ENCODE results near the gene SECISBP2.

The SECISBP2 gene

GRCh38 chr9:89358985-89359384, 40.7 kb downstream of the SECISBP2 start:
- in situ Hi-C loops (cut with MboI; ENCODE audit: low pct_unique_long_range_greater_than_20kb, low sequenced_read_pairs, unreplicated experiment) = no loop called here
- no peak for DNase-seq (ENCODE audit: low spot score)
- no peak for TF ChIP-seq CTCF (IDR thresholded peaks at IDR 0.05; ENCODE audit: extremely low read depth, insufficient read depth, missing control alignments)

DNA sequence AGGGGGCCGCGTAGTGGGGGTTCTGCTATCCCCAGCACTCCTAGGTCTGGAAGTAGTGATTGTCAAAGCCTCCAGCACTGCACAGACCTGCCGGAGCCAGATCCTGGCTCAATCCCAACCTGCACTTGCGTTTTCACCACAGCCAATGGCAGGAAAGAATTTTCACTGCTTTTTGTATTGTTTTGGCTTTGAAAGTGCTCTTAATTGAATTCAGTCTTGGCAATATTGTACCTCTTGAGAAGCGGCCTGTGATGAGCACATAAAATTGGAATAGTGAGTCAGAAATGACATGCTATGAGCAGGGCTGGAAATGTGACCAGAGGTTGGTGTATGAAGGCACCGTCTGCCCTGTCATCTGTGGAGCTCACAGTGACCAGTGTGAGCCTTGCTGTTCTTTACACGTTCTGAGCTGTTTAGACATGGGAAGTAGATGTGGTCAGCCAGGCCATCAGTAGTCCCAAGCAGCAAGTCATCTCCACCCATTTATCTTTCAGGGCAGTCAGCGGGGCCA, 41.5 kb downstream of the SECISBP2 start:
- no peak for DNase-seq (ENCODE audit: low spot score)
- TF ChIP-seq CTCF (IDR thresholded peaks at IDR 0.05; ENCODE audit: extremely low read depth, insufficient read depth, missing control alignments) = no peak
- in situ Hi-C loops (cut with MboI; ENCODE audit: low pct_unique_long_range_greater_than_20kb, low sequenced_read_pairs, unreplicated experiment) = no loop called here

- no peak for TF ChIP-seq CTCF (IDR thresholded peaks at IDR 0.05; ENCODE audit: extremely low read depth, insufficient read depth, missing control alignments)
- DNase-seq (ENCODE audit: low spot score) = no peak
- in situ Hi-C loops (cut with MboI; ENCODE audit: low pct_unique_long_range_greater_than_20kb, low sequenced_read_pairs, unreplicated experiment) = no loop called here
Observed at GRCh38 chr9:89360465-89360864, 42.2 kb downstream of the SECISBP2 start.

GRCh38 chr9:89361031-89361430, 42.7 kb downstream of the SECISBP2 start:
- in situ Hi-C loops (cut with MboI; ENCODE audit: low pct_unique_long_range_greater_than_20kb, low sequenced_read_pairs, unreplicated experiment) = no loop called here
- DNase-seq (ENCODE audit: low spot score) = no peak
- TF ChIP-seq CTCF (IDR thresholded peaks at IDR 0.05; ENCODE audit: extremely low read depth, insufficient read depth, missing control alignments) = no peak

DNA sequence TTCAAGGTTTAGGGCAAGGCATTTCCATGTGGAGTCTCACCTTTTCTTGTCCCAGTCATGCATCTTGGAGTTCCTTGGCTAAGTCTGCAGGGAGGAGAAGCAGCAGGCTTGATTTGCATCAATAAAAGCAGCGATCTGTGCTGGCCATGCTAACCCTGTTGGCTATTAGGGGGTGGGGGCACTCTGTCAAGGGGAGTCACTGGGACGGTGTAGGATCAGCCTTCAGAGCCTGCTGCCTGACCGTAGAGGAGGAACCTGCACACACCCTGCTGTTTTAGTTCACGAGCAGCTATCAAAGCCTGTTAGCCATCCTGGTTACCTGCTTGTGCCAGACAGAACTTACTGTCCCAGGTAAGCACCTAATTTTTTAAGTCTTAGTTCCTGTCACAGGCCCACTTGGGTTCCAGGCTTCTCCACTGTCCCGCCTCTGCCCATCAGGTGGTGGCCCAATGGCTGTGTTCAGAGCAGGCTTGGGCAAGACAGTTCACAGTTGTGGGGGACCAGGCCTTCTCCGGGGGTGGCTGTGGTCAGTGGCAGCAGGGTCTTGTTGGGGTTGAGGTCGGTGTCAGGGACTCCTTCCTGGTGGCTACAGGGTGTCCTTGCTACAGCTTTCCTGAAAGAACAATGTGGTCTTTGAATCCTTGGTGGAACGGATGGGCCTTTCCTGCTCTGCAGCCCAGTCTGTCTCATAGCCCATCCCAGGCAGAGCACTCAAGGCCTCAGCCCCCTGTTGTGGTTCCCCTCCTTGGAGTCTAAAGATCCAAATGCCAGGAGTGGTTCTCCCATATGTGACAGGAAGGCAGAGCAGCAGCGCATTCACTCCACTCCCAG, 43.7 kb downstream of the SECISBP2 start:
- DNase-seq (ENCODE audit: low spot score) = no peak
- no peak for TF ChIP-seq CTCF (IDR thresholded peaks at IDR 0.05; ENCODE audit: extremely low read depth, insufficient read depth, missing control alignments)
- in situ Hi-C loops (cut with MboI; ENCODE audit: low pct_unique_long_range_greater_than_20kb, low sequenced_read_pairs, unreplicated experiment) = no loop called here

DNA sequence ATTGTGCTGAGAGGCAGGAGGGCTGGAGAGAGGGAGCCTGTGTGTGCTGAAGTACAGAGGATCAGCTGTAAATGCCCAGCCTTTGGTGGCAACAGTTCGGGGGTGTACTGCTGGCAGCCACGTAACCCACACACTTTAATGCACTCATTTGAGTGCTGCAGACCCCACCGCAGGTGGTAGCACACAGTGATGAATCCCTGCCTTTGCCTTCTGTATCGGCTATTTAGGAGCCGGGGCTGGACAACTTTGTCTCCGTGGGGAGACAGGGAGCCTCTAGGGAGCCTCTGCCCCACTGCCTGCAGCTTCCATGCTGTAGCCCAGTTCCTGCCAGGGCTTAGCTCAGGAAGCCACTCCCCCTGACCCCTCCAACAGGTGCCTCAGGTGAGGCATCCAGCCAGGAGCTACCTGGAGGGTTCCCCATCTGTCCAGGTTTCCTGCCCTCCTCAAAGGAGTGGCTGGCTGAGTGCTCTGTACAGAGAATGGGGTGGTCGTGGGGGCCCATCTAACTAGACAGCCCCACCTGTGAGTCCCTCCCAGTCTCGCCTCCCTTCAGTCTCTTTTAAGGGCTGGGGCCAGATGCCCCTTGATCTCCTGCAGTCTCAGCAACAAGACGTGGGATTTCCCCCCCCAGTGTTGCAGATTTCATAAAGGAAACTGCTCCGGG, 44.5 kb downstream of the SECISBP2 start:
- no peak for DNase-seq (ENCODE audit: low spot score)
- in situ Hi-C loops (cut with MboI; ENCODE audit: low pct_unique_long_range_greater_than_20kb, low sequenced_read_pairs, unreplicated experiment) = no loop called here
- TF ChIP-seq CTCF (IDR thresholded peaks at IDR 0.05; ENCODE audit: extremely low read depth, insufficient read depth, missing control alignments) = no peak

Data from GM13977 (cell line).